ENCODE measurements around the gene ARID2. TPM values are rescaled to one million over a fixed set of nuclear protein-coding genes. Genes with fewer than 3 reads are reported as not detected.

Gene ARID2
- total RNA-seq, 1 experiment from 2014 or later: 72.2 TPM

DNA sequence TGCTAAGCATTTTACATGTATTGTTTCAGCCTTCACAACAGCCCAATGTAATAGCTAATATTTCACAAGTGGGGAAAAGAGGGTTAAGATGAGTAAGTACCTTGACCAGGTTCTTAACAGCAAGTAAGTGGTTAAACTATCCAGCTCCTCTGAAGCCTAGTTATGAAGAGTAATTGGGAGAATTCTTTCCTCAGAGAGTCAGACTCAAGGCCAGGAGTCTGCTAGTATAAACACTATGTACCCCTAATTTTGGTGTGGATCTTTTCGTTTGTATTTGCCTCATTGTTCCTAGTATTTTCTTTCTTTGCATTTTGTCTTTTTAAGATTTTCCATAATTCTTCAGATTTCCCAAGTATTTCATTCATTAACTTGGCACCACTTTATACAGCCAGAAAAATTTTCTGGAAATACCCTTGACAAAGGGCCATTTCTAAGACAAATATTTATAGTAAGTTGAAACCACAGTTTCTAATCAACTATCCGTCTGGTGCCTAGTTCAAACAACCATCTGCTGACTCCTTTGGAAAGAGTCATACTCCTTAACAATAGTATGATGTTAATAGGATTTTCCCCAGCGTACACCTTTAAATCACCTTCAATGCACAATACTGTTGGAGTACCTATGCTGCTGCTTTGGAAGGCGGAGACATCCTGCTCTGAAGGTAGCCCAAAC is 179.7 kb downstream of the ARID2 start:
- Histone ChIP-seq H3K4me1 (ENCODE audit: insufficient read depth, low read length, poor library complexity, severe bottlenecking) (peaks cover 17% of the 10 kb centered on the region), H3K27me3 (replicated peaks; ENCODE audit: insufficient read depth, low read depth, low read length, poor library complexity) (no peaks in the 10 kb centered on the region), H3K36me3 (ENCODE audit: insufficient read depth, low read length, poor library complexity, severe bottlenecking) (peaks cover 19% of the 10 kb centered on the region), H3K4me3 (ENCODE audit: low read depth, low read length, poor library complexity, severe bottlenecking) (no peak overlapping the region), H3K9me3 (ENCODE audit: low read depth, low read length, poor library complexity, severe bottlenecking) (no peaks in the 10 kb centered on the region), H3K27ac (ENCODE audit: low read depth, low read length, poor library complexity, severe bottlenecking) (no peak overlapping the region)
- DNase-seq (ENCODE audit: low spot score): no peak
- ChIA-PET POLR2A (ENCODE audit: low non-redundant PET) (no interaction called here), CTCF (no interaction called here)
- no TSS peak for BruUV-seq (replicated peaks)
- TF ChIP-seq EZH2 (IDR thresholded peaks at IDR 0.05; ENCODE audit: borderline replicate concordance, low read depth, low read length, poor library complexity, severe bottlenecking): no peak
- TF ChIP-seq, protein P1, sequence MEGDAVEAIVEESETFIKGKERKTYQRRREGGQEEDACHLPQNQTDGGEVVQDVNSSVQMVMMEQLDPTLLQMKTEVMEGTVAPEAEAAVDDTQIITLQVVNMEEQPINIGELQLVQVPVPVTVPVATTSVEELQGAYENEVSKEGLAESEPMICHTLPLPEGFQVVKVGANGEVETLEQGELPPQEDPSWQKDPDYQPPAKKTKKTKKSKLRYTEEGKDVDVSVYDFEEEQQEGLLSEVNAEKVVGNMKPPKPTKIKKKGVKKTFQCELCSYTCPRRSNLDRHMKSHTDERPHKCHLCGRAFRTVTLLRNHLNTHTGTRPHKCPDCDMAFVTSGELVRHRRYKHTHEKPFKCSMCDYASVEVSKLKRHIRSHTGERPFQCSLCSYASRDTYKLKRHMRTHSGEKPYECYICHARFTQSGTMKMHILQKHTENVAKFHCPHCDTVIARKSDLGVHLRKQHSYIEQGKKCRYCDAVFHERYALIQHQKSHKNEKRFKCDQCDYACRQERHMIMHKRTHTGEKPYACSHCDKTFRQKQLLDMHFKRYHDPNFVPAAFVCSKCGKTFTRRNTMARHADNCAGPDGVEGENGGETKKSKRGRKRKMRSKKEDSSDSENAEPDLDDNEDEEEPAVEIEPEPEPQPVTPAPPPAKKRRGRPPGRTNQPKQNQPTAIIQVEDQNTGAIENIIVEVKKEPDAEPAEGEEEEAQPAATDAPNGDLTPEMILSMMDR (conservative IDR thresholded peaks at IDR 0.05; ENCODE audit: low read depth, low read length): no peak
- intact Hi-C loops (cut with micrococcal nuclease; ENCODE audit: unreplicated experiment): no loop called here

DNA sequence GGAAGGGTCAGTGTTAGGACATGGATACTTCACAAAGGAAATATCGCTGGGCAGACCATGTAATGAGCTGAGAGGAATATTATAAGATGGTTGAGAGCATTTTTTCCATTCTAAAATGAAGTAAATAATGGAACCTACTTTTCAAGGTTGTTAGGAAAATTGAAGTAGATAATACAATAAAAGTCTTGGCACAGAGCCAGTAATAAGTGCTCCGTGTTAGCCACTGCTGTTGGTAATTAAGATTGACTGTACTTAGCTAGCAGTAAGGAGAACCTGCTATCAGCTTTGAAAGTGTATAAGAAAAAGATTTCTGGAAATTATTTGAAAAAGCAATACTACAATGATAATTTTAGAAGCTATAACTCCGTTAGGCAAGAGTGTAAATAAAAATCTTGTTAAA is 183.3 kb downstream of the ARID2 start:
- H3K4me1 ChIP-seq (ENCODE audit: insufficient read depth, low read length, poor library complexity, severe bottlenecking): peaks cover 17% of the 10 kb centered on the region
- H3K27me3 ChIP-seq (replicated peaks; ENCODE audit: insufficient read depth, low read depth, low read length, poor library complexity): no peaks in the 10 kb centered on the region
- no peak for TF ChIP-seq EZH2 (IDR thresholded peaks at IDR 0.05; ENCODE audit: borderline replicate concordance, low read depth, low read length, poor library complexity, severe bottlenecking)
- TF ChIP-seq, protein P1 (conservative IDR thresholded peaks at IDR 0.05; ENCODE audit: low read depth, low read length): no peak
- intact Hi-C loops (cut with micrococcal nuclease; ENCODE audit: unreplicated experiment): loop anchor here (10.0 kb wide), 1 partner anchor 778 kb away; no protein-coding TSS in a partner anchor
- POLR2A ChIA-PET (ENCODE audit: low non-redundant PET): no interaction called here
- H3K36me3 ChIP-seq (ENCODE audit: insufficient read depth, low read length, poor library complexity, severe bottlenecking): peaks cover 5% of the 10 kb centered on the region
- BruUV-seq (replicated peaks): no TSS peak
- H3K4me3 ChIP-seq (ENCODE audit: low read depth, low read length, poor library complexity, severe bottlenecking): no peak overlapping the region
- CTCF ChIA-PET: no interaction called here
- no peak overlapping the region for H3K27ac ChIP-seq (ENCODE audit: low read depth, low read length, poor library complexity, severe bottlenecking)
- peak; percentile 18 for DNase-seq (ENCODE audit: low spot score)
- no peaks in the 10 kb centered on the region for H3K9me3 ChIP-seq (ENCODE audit: low read depth, low read length, poor library complexity, severe bottlenecking)

DNA sequence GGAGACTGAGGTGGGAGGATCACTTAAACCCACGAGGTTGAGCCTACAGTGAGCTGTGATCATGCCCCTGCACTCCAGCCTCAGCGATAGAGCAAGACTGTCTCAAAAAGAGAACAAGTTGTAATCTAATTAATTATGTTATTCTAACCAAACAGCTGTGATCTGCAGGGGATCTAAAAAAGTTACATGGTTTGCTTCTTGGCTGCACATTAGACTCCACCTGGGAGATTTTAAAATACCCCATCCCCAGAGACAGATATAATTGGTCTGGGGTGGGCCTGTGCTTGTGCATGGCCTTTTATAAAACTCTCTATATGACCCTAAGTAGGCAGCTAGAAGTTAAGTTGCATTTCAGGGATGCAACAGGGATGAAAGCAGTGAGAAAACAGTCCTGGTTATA is 184.1 kb downstream of the ARID2 start:
- H3K9me3 ChIP-seq (ENCODE audit: low read depth, low read length, poor library complexity, severe bottlenecking): no peaks in the 10 kb centered on the region
- ChIA-PET CTCF (no interaction called here), POLR2A (ENCODE audit: low non-redundant PET) (no interaction called here)
- peak; percentile 14 for DNase-seq (ENCODE audit: low spot score)
- BruUV-seq (replicated peaks): no TSS peak
- H3K4me1 ChIP-seq (ENCODE audit: insufficient read depth, low read length, poor library complexity, severe bottlenecking): peaks cover 17% of the 10 kb centered on the region
- H3K4me3 ChIP-seq (ENCODE audit: low read depth, low read length, poor library complexity, severe bottlenecking): no peak overlapping the region
- TF ChIP-seq, protein P1 (conservative IDR thresholded peaks at IDR 0.05; ENCODE audit: low read depth, low read length): no peak
- no peak for TF ChIP-seq EZH2 (IDR thresholded peaks at IDR 0.05; ENCODE audit: borderline replicate concordance, low read depth, low read length, poor library complexity, severe bottlenecking)
- H3K27ac ChIP-seq (ENCODE audit: low read depth, low read length, poor library complexity, severe bottlenecking): no peak overlapping the region
- intact Hi-C loops (cut with micrococcal nuclease; ENCODE audit: unreplicated experiment): loop anchor here (10.0 kb wide), 1 partner anchor 779 kb away; no protein-coding TSS in a partner anchor
- H3K36me3 ChIP-seq (ENCODE audit: insufficient read depth, low read length, poor library complexity, severe bottlenecking): no peaks in the 10 kb centered on the region
- H3K27me3 ChIP-seq (replicated peaks; ENCODE audit: insufficient read depth, low read depth, low read length, poor library complexity): no peaks in the 10 kb centered on the region
